Keratinocyte (primary cell): Measurements from ENCODE around the gene IFNL1.

Source experiments
- CTCF ChIP-seq, 3 experiments: IDR thresholded peaks in 1 of 3; conservative IDR thresholded peaks in 1 of 3; optimal IDR thresholded peaks in 1 of 3; 2 replicates in 2 of 3; 3 replicates in 1 of 3; pipeline versions ENCODE3 to v1.5.1; 2011; ENCODE audit warnings: low read length in 3 of 3, mild to moderate bottlenecking in 3 of 3, moderate library complexity in 2 of 3, control low read depth in 1 of 3, inconsistent platforms in 1 of 3; ENCODE audit not compliant: insufficient read depth in 2 of 3; ENCODE audit errors: extremely low read depth in 1 of 3
- EZH2 ChIP-seq: IDR thresholded peaks from one replicate; pipeline ENCODE4 v1.6.1; 2012; ENCODE audit warnings: inconsistent platforms, mild to moderate bottlenecking, low read length, moderate library complexity

- TF ChIP-seq CTCF (optimal IDR thresholded peaks at IDR 0.05 in 1 of 3, IDR thresholded peaks at IDR 0.05 in 1 of 3, conservative IDR thresholded peaks at IDR 0.05 in 1 of 3; ENCODE audit: extremely low read depth in 1 of 3, insufficient read depth in 2 of 3, low read length in 3 of 3) (no peak), EZH2 (no peak)
Observed at GRCh38 chr19:39315933-39316332, 19.7 kb downstream of the IFNL1 start.
